Measurements from ENCODE around the gene HMGXB3. TPM values are rescaled to one million over a fixed set of nuclear protein-coding genes. Genes with fewer than 3 reads are reported as not detected.
"Not testable (repeated sequence)": the region's sequence is repeated elsewhere in the genome, so short reads cannot be mapped to it uniquely, and the experiment has no call there.

Gene HMGXB3
- total RNA-seq, 4 donors from 2014 or later: 17.4 to 26.5 (median 23.1) TPM

DNA sequence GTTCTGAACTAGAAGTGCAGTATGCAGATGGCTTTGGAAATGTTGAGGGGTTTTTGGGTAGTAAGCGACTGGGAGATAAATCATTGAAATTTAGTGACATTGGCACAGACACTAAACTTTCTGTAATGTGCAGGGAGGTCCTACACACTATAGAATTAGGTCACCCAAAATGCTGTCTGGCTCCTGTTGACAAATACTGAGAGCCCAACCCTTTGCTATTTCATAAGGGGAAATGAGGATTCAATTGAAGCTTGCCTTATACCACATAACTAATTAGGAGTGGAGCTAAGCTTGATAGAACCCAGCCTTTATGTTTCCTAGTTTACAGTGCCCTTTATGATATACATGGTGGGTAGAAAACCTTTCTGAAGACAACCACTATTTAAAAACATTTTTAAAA is 22.6 kb downstream of the HMGXB3 start:
- Histone ChIP-seq H3K4me1 (peaks cover 23 to 42% (median 33%) of the 10 kb centered on the region in 4 donors), H3K9me3 (no peaks in the 10 kb centered on the region), H3K4me3 (no peak overlapping the region), H3K27me3 (no peaks in the 10 kb centered on the region), H3K27ac (replicated peaks in 1 of 4) (peak overlapping the region in 2 of 4 donors; percentile 18 to 47), H3K36me3 (peaks cover 23 to 82% (median 71%) of the 10 kb centered on the region in 4 donors)
- WGBS: 91% methylated on average over 1 of the region's 1 CpG
- DNase-seq (ENCODE audit: extremely low spot score): no peak
- no peak for TF ChIP-seq POLR2AphosphoS5 (IDR thresholded peaks at IDR 0.05)
- intact Hi-C loops (cut with DNase I): no loop called here

DNA sequence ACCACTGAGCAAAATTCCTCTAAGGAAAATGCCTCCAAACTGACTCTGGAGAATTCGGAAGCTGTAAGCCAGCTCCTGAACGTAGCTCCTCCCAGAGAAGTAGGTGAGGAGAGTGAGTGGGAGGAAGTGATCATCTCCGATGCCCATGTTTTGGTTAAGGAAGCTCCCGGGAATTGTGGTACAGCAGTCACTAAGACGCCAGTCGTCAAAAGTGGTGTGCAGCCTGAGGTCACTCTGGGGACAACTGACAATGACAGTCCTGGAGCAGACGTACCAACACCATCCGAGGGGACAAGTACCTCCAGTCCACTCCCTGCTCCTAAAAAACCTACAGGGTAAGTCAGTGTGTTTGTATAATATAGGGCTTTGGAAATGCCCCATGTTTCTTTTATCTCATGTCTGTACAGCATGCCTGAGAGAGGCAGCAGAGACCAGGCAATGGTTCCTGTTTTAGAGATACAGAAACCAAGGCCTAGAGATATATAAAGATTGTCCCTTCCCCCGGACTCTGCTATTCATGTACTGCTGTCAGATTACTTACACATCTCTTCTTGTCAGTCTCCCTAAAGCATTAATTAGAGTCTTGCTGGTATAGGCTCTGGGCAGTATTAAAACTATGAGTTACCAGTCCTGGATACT is 23.9 kb downstream of the HMGXB3 start:
- H3K4me1 ChIP-seq: peaks cover 23 to 42% (median 33%) of the 10 kb centered on the region in 4 donors
- intact Hi-C loops (cut with DNase I): no loop called here
- 71% methylated on average over 8 of the region's 9 CpGs for WGBS
- H3K9me3 ChIP-seq: no peaks in the 10 kb centered on the region
- H3K4me3 ChIP-seq: no peak overlapping the region
- no peak for DNase-seq (ENCODE audit: extremely low spot score)
- peaks cover 21 to 72% (median 63%) of the 10 kb centered on the region in 4 donors for H3K36me3 ChIP-seq
- no peaks in the 10 kb centered on the region for H3K27me3 ChIP-seq
- H3K27ac ChIP-seq (replicated peaks in 1 of 4): peak overlapping the region; percentile 20 to 45 (median 34)
- TF ChIP-seq, protein P1, sequence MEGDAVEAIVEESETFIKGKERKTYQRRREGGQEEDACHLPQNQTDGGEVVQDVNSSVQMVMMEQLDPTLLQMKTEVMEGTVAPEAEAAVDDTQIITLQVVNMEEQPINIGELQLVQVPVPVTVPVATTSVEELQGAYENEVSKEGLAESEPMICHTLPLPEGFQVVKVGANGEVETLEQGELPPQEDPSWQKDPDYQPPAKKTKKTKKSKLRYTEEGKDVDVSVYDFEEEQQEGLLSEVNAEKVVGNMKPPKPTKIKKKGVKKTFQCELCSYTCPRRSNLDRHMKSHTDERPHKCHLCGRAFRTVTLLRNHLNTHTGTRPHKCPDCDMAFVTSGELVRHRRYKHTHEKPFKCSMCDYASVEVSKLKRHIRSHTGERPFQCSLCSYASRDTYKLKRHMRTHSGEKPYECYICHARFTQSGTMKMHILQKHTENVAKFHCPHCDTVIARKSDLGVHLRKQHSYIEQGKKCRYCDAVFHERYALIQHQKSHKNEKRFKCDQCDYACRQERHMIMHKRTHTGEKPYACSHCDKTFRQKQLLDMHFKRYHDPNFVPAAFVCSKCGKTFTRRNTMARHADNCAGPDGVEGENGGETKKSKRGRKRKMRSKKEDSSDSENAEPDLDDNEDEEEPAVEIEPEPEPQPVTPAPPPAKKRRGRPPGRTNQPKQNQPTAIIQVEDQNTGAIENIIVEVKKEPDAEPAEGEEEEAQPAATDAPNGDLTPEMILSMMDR (IDR thresholded peaks at IDR 0.05): no peak
- no peak for TF ChIP-seq POLR2A (IDR thresholded peaks at IDR 0.05; ENCODE audit: low read depth)
- TF ChIP-seq POLR2AphosphoS5 (IDR thresholded peaks at IDR 0.05): no peak
- TF ChIP-seq EP300 (IDR thresholded peaks at IDR 0.05): no peak

DNA sequence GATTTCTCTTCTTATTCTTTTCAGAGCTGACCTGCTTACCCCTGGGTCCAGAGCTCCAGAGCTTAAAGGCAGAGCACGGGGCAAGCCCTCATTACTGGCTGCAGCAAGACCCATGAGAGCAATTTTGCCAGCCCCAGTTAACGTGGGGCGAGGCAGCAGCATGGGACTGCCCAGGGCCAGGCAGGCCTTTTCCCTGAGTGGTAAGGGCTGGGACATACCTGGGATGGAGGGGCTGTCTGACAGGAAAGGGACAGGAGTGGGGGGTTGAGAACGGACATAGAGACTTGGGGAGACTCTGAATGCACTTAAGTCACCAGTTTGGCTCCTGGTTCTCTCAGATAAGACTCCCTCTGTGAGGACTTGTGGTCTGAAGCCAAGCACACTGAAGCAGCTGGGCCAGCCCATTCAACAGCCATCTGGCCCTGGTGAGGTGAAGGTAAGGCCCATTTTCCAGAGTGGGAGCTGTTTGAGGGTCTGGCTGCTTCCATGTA is 26.2 kb downstream of the HMGXB3 start:
- H3K36me3 ChIP-seq: peaks cover 34 to 79% (median 68%) of the 10 kb centered on the region in 4 donors
- peaks cover 12 to 31% (median 27%) of the 10 kb centered on the region in 4 donors for H3K4me1 ChIP-seq
- DNase-seq (ENCODE audit: extremely low spot score): no peak
- H3K4me3 ChIP-seq: no peak overlapping the region
- no peaks in the 10 kb centered on the region for H3K9me3 ChIP-seq
- intact Hi-C loops (cut with DNase I): no loop called here
- 80% methylated on average over 4 of the region's 4 CpGs for WGBS
- no peaks in the 10 kb centered on the region for H3K27me3 ChIP-seq
- H3K27ac ChIP-seq (replicated peaks in 1 of 4): no peak overlapping the region
- no peak for TF ChIP-seq POLR2AphosphoS5 (IDR thresholded peaks at IDR 0.05)
- no peak for TF ChIP-seq POLR2A (IDR thresholded peaks at IDR 0.05; ENCODE audit: low read depth)
- TF ChIP-seq, protein P1 (IDR thresholded peaks at IDR 0.05): no peak
- no peak for TF ChIP-seq EP300 (IDR thresholded peaks at IDR 0.05)

DNA sequence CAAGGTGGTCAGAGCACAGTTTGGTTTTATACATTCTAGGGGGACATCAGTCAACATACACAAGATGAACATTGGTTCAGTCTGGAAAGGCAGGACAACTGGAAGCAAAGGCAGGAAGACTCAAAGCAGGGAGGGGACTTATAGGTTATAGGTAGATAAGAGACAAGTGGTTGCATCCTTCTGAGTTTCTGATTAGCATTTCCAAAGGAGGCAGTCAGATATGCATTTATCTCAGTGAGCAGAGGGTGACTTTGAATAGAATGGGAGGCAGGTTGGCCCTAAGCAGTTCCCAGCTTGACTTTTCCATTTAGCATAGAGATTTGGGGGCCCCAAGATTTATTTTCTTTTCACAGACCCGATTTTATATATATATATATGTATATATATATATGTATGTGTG is 27.5 kb downstream of the HMGXB3 start:
- H3K36me3 ChIP-seq: peaks cover 47 to 90% (median 81%) of the 10 kb centered on the region in 4 donors
- intact Hi-C loops (cut with DNase I): not testable (repeated sequence)

DNA sequence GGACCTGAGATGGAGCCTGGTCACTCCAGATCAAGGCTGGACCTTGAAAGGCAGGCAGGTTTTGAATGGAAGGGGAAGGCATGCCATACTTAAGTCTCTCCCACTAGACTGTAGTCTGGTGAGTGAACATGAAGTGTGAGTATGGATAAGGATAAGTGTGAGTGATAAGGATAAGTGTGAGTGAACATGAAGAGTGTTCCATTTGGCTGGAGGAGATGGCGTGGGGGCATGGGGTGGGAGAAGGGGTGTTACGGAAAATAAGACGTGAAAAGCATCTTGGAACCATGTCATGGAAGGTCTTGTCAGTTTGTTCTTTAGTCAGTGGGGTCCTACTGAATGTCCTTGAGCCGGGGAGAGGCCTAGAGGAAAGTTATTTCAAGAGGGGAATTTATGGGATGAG is 32.8 kb downstream of the HMGXB3 start:
- TF ChIP-seq POLR2A (IDR thresholded peaks at IDR 0.05; ENCODE audit: low read depth): no peak
- TF ChIP-seq, protein P1 (IDR thresholded peaks at IDR 0.05): no peak
- H3K27me3 ChIP-seq: no peaks in the 10 kb centered on the region
- intact Hi-C loops (cut with DNase I): no loop called here
- no peak for DNase-seq (ENCODE audit: extremely low spot score)
- peaks cover 0 to 5% (median 3%) of the 10 kb centered on the region in 4 donors for H3K4me1 ChIP-seq
- no peaks in the 10 kb centered on the region for H3K9me3 ChIP-seq
- no peak overlapping the region for H3K4me3 ChIP-seq
- 97% methylated on average over 4 of the region's 4 CpGs for WGBS
- H3K36me3 ChIP-seq: peaks cover 62 to 98% (median 86%) of the 10 kb centered on the region in 4 donors
- H3K27ac ChIP-seq (replicated peaks in 1 of 4): no peak overlapping the region

More for the DNA sequence above, 27.5 kb downstream of the HMGXB3 start:
- peaks cover 0 to 18% (median 14%) of the 10 kb centered on the region in 4 donors for H3K4me1 ChIP-seq
- DNase-seq (ENCODE audit: extremely low spot score); H3K9me3 ChIP-seq; H3K27ac ChIP-seq (replicated peaks in 1 of 4); H3K27me3 ChIP-seq; H3K4me3 ChIP-seq: not testable (repeated sequence)
- 60% methylated on average over 1 of the region's 1 CpG for WGBS
